B cell (primary cell): ENCODE measurements around the gene HOXA3. TPM values are rescaled to one million over a fixed set of nuclear protein-coding genes. Genes with fewer than 3 reads are reported as not detected.
A peak's percentile ranks its signal among the peaks of the same experiment; 100 is the strongest.

Experiments used
- ATAC-seq: fragments of 200-7000 bp; cut with Tn5 transposase; one replicate; pipeline ENCODE4 v1.10.0; 2021; ENCODE audit warnings: low read depth, mild to moderate bottlenecking, moderate number of reproducible peaks, moderate library complexity
- CTCF ChIA-PET: fragments of 350-600 bp; sonication (Branson Sonifier 250); formaldehyde crosslinking; loops from one replicate; lab custom pipeline; 2021; ENCODE audit warnings: antibody characterized with exemption, inconsistent platforms; lab: Charles Lee
- POLR2A ChIA-PET: fragments of 350-600 bp; sonication (Branson Sonifier 250); formaldehyde crosslinking; loops from one replicate; lab custom pipeline; 2021; ENCODE audit warnings: antibody characterized with exemption; lab: Charles Lee
- DNase-seq: peaks from one replicate; pipeline ENCODE4 v3.0.0; 2013
- H2AFZ ChIP-seq: 2 replicates; pipeline ENCODE4 v1.6.1; 2012; ENCODE audit warnings: mild to moderate bottlenecking, low read depth, low read length; ENCODE audit not compliant: insufficient read depth, poor library complexity, severe bottlenecking
- H3K27ac ChIP-seq, 2 donors: 1 replicate in 1 of 2; 2 replicates in 1 of 2; pipeline ENCODE4 v1.5.1; 2012 to 2013; ENCODE audit warnings: low read length in 2 of 2, mild to moderate bottlenecking in 2 of 2, moderate library complexity in 1 of 2
- H3K27me3 ChIP-seq, 4 experiments: fragments of 200-600 bp in 1 of 4; sonication (generic) in 1 of 4; replicated peaks in 1 of 4; 1 replicate in 2 of 4; 2 replicates in 2 of 4; pipeline versions ENCODE4 v1.6.1 to v1.7.0; 2013 to 2016; ENCODE audit warnings: low read length in 3 of 4, mild to moderate bottlenecking in 2 of 4, mixed read lengths in 1 of 4, moderate library complexity in 1 of 4; ENCODE audit not compliant: insufficient read depth in 4 of 4, control insufficient read depth in 3 of 4; ENCODE audit errors: control extremely low read depth in 1 of 4
- H3K36me3 ChIP-seq, 2 experiments: replicated peaks in 1 of 2; 1 replicate in 1 of 2; 2 replicates in 1 of 2; pipeline versions ENCODE4 v1.6.1 to v1.7.1; 2013; ENCODE audit warnings: low read length in 1 of 2; ENCODE audit not compliant: insufficient read depth in 2 of 2, control insufficient read depth in 1 of 2; ENCODE audit errors: control extremely low read depth in 1 of 2, extremely low read depth in 1 of 2
- H3K4me1 ChIP-seq, 2 donors: fragments of 200-600 bp in 1 of 2; sonication (generic) in 1 of 2; 1 replicate in 1 of 2; 2 replicates in 1 of 2; pipeline versions ENCODE4 v1.5.1 to v1.6.1; 2013 to 2017; ENCODE audit warnings: low read length in 2 of 2; ENCODE audit not compliant: control insufficient read depth in 2 of 2, insufficient read depth in 2 of 2
- H3K4me2 ChIP-seq: replicated peaks from 2 replicates; pipeline ENCODE3; 2012; ENCODE audit warnings: mild to moderate bottlenecking, low read depth, low read length; ENCODE audit not compliant: poor library complexity, severe bottlenecking
- H3K4me3 ChIP-seq, 5 experiments: fragments of 200-600 bp in 1 of 5; sonication (generic) in 1 of 5; 1 replicate in 3 of 5; 2 replicates in 2 of 5; pipeline versions ENCODE4 v1.5.1 to v1.7.0; 2011 to 2016; ENCODE audit warnings: low read length in 4 of 5, mild to moderate bottlenecking in 4 of 5, low read depth in 2 of 5, control low read depth in 1 of 5, moderate library complexity in 1 of 5; ENCODE audit not compliant: insufficient read depth in 1 of 5; ENCODE audit errors: control extremely low read depth in 1 of 5, extremely low read depth in 1 of 5
- H3K79me2 ChIP-seq: fragments of 200-600 bp; sonication (generic); one replicate; pipeline ENCODE4 v1.6.0; 2016; ENCODE audit warnings: low read length; ENCODE audit not compliant: control insufficient read depth, insufficient read depth
- H3K9ac ChIP-seq: fragments of 200-600 bp; sonication (generic); 2 replicates; pipeline ENCODE4 v1.6.1; 2017; ENCODE audit warnings: mild to moderate bottlenecking, low read length, moderate library complexity
- H3K9me3 ChIP-seq, 3 donors: one replicate each; pipeline versions ENCODE4 v1.6.1 to v1.7.1; 2013; ENCODE audit warnings: low read length in 2 of 3; ENCODE audit not compliant: control insufficient read depth in 2 of 3, insufficient read depth in 1 of 3; ENCODE audit errors: control extremely low read depth in 1 of 3
- H4K20me1 ChIP-seq: 2 replicates; pipeline ENCODE4 v1.6.0; 2012; ENCODE audit warnings: mild to moderate bottlenecking, low read length; ENCODE audit not compliant: insufficient read depth, control insufficient read depth, poor library complexity, severe bottlenecking
- H3K27ac Mint-ChIP-seq: one replicate; pipeline ENCODE4 v1.8.0; 2021; ENCODE audit warnings: mixed read lengths
- H3K27me3 Mint-ChIP-seq: one replicate; pipeline ENCODE4 v1.8.0; 2021; ENCODE audit warnings: mixed read lengths
- H3K4me1 Mint-ChIP-seq: one replicate; pipeline ENCODE4 v1.8.0; 2021; ENCODE audit warnings: mixed read lengths
- H3K4me3 Mint-ChIP-seq: one replicate; pipeline ENCODE4 v1.8.0; 2021; ENCODE audit warnings: mixed read lengths
- H3K9me3 Mint-ChIP-seq: one replicate; pipeline ENCODE4 v1.8.0; 2022; ENCODE audit warnings: mixed read lengths; ENCODE audit not compliant: insufficient read depth
- EZH2 ChIP-seq: IDR thresholded peaks from 2 replicates; pipeline ENCODE4 v1.6.1; 2012; ENCODE audit warnings: borderline replicate concordance, low read depth, mild to moderate bottlenecking, moderate library complexity, low read length; ENCODE audit not compliant: insufficient read depth, poor library complexity, severe bottlenecking
- WGBS: methylation state at CpG from one replicate; pipeline ENCODE4 v1.1.5; 2013; ENCODE audit warnings: missing lambda C conversion rate; ENCODE audit not compliant: insufficient coverage; 5-methylcytosine and 5-hydroxymethylcytosine counted together
- intact Hi-C: fragments of 100-400 bp; cut with micrococcal nuclease; formaldehyde crosslinking; loops from one replicate; pipeline ENCODE4 v1.10.0; 2022
- polyA plus RNA-seq: library from polyadenylated mRNA; depleted of rRNA; stranded (reverse); fragments of >200 nt; gene quantifications from 2 replicates; pipeline ENCODE4 v1.2.3, GENCODE V29; 2012
- total RNA-seq, 2 donors: library from RNA; stranded (reverse); fragments of 120-200 nt in 1 of 2; gene quantifications; 1 replicate in 1 of 2; 2 replicates in 1 of 2; pipeline versions ENCODE4 v1.2.3 to v1.2.4, GENCODE V29; 2013 to 2022
- TF ChIP-seq, protein P1 (sequence below): fragments of 200-600 bp; IDR thresholded peaks from one replicate; pipeline ENCODE4 v1.8.0; 2022; ENCODE audit warnings: antibody characterized with exemption, mild to moderate bottlenecking

HOXA3 gene
- total and polyA plus RNA-seq, 2 donors (not counting 1 experiment from before 2014, with no cell fraction given): 0.07 TPM; not detected in 1

DNA sequence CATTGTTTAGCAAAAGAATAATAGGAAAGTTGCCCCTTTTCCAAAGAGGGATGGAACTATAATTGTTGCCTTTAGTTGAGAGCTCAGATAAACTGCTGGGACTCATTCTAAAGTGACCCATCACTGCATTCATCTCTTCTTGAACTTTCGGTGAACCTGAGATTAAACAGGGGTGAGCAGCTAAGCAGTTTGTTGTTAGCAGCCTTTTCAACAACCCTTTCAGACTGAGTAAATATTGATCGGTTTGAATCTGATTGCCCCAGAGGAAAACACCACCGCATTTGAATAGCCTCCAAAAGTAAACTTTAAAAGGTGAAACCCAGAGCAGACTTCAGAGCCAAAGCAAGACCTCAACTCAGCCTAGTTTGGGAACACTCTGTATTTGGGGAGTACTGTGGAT is 61.3 kb downstream of the HOXA3 start:
- no peak overlapping the region for H3K27ac Mint-ChIP-seq
- no peak for TF ChIP-seq EZH2
- TF ChIP-seq, protein P1, sequence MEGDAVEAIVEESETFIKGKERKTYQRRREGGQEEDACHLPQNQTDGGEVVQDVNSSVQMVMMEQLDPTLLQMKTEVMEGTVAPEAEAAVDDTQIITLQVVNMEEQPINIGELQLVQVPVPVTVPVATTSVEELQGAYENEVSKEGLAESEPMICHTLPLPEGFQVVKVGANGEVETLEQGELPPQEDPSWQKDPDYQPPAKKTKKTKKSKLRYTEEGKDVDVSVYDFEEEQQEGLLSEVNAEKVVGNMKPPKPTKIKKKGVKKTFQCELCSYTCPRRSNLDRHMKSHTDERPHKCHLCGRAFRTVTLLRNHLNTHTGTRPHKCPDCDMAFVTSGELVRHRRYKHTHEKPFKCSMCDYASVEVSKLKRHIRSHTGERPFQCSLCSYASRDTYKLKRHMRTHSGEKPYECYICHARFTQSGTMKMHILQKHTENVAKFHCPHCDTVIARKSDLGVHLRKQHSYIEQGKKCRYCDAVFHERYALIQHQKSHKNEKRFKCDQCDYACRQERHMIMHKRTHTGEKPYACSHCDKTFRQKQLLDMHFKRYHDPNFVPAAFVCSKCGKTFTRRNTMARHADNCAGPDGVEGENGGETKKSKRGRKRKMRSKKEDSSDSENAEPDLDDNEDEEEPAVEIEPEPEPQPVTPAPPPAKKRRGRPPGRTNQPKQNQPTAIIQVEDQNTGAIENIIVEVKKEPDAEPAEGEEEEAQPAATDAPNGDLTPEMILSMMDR: no peak
- H3K9me3 ChIP-seq: peaks cover 0 to 15% (median 3%) of the 10 kb centered on the region in 3 donors
- WGBS: 60% methylated on average over 1 of the region's 3 CpGs
- H3K9me3 Mint-ChIP-seq: no peaks in the 10 kb centered on the region
- H3K4me3 Mint-ChIP-seq: no peak overlapping the region
- CTCF ChIA-PET: no interaction called here
- H3K9ac ChIP-seq: no peak overlapping the region
- H3K27me3 ChIP-seq: peaks cover 5 to 73% (median 48%) of the 10 kb centered on the region in 4 experiments
- H3K27ac ChIP-seq: no peak overlapping the region
- no peak overlapping the region for H2AFZ ChIP-seq
- no peak overlapping the region for H3K4me2 ChIP-seq
- DNase-seq (no peak), ATAC-seq (no peak)
- H3K4me3 ChIP-seq: no peak overlapping the region
- no peaks in the 10 kb centered on the region for H3K79me2 ChIP-seq
- POLR2A ChIA-PET: no interaction called here
- peaks cover 63% of the 10 kb centered on the region for H3K27me3 Mint-ChIP-seq
- H3K36me3 ChIP-seq: no peaks in the 10 kb centered on the region
- intact Hi-C loops: no loop called here
- peaks cover 15 to 19% of the 10 kb centered on the region in 2 donors for H3K4me1 ChIP-seq
- H4K20me1 ChIP-seq: no peaks in the 10 kb centered on the region
- H3K4me1 Mint-ChIP-seq: peaks cover 23% of the 10 kb centered on the region

DNA sequence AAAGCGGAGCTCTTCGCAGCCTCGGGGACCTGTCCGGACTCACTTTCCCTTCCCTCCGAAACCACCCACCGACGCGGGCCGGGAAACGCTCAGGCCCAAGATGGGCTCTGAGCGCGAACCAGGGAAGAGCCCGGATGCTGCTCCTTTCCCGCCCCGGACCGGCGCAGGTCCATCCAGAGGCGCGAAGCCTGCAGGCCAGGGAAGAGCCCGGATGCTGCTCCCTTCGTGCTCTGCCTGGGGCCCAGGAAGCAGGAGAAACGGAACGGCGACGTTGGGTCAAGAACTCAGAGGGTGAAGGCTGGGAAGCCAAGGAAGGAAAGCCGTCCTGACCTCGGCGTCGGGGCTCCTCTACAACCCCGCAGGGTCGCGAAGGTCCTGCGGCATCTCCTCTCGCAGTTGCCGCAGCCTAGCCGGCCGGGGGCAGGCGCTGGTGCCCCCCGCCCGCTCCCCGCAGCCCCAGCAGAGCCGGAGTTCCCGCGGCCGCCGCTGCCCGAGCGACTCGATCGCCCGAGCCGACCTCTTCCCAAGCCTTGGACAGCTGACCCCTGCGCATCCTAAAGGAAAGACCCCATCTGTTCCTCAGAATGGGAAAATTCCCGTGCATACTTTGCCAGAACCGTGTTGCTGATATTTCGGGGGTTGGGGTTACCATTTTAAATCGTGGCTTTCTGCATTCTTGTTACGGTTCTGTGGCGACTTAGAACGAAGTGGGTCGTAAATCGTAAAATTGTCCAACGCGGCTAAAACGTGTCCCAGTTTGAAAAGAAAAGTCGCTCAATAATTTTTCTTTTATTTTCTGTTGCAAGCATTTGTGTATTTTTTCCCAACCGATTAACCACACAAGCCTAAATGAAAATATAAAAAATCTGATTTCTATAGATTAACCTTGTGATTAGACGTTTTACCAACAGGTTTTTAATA is 64.1 kb downstream of the HOXA3 start:
- H3K27me3 ChIP-seq: peaks cover 5 to 54% (median 39%) of the 10 kb centered on the region in 4 experiments
- H3K4me3 ChIP-seq: peak overlapping the region in 2 of 5 experiments; percentile 9 to 14
- Mint-ChIP-seq H3K4me1 (peaks cover 9% of the 10 kb centered on the region), H3K27me3 (peaks cover 57% of the 10 kb centered on the region), H3K27ac (no peak overlapping the region), H3K4me3 (peak overlapping the region; percentile 66), H3K9me3 (no peaks in the 10 kb centered on the region)
- ChIA-PET POLR2A (no interaction called here), CTCF (no interaction called here)
- H3K4me1 ChIP-seq: peaks cover 9 to 10% of the 10 kb centered on the region in 2 donors
- peak overlapping the region; percentile 36 for H2AFZ ChIP-seq
- H3K36me3 ChIP-seq: no peaks in the 10 kb centered on the region
- no peak overlapping the region for H3K9ac ChIP-seq
- no peak for ATAC-seq
- peak; percentile 38 for DNase-seq
- H3K4me2 ChIP-seq: peak overlapping the region; percentile 60
- intact Hi-C loops: no loop called here
- no peaks in the 10 kb centered on the region for H3K79me2 ChIP-seq
- H3K9me3 ChIP-seq: peaks cover 0 to 9% (median 3%) of the 10 kb centered on the region in 3 donors
- TF ChIP-seq EZH2: peak; percentile 81
- TF ChIP-seq, protein P1: no peak
- no peaks in the 10 kb centered on the region for H4K20me1 ChIP-seq
- WGBS: 15% methylated on average over 63 of the region's 68 CpGs
- no peak overlapping the region for H3K27ac ChIP-seq
